ENCODE measurements around the gene BAZ2A.

BAZ2A gene

DNA sequence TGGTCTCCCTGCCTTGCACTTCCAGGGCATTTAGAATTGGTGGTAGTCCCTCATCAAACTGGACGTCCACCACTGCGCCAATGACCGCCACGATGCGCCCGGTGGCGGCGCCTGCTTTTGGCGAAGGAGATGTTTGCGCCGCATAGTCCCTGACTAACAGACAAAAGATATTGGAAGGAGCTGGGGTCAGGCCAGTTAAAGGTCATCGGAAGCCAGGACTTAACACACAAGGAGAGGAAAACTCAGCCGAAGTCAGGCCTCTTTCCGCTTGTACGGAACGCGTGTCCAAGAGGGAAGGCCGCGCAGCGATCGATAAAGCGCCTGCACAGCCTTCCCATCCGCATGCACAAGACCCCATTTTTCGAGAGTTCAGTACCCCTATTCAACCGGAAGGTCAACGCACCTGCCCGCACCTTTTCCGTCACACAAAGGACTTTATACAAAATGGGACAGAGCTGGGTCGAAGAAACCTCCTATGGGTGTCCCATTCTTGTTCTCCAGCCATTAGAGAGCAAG is 15.1 kb upstream of the BAZ2A start:
- H3K9me3 Mint-ChIP-seq, result no peaks in the 10 kb centered on the region
- peaks cover 38% of the 10 kb centered on the region for H3K36me3 Mint-ChIP-seq (ENCODE audit: low read depth)
- no peaks in the 10 kb centered on the region for H3K27me3 Mint-ChIP-seq (ENCODE audit: low read depth)
- peak overlapping the region; percentile 96 for H3K4me3 Mint-ChIP-seq
- H3K4me1 Mint-ChIP-seq (ENCODE audit: low read depth), result peaks cover 25% of the 10 kb centered on the region
- H3K27ac Mint-ChIP-seq, result peak overlapping the region; percentile 99

DNA sequence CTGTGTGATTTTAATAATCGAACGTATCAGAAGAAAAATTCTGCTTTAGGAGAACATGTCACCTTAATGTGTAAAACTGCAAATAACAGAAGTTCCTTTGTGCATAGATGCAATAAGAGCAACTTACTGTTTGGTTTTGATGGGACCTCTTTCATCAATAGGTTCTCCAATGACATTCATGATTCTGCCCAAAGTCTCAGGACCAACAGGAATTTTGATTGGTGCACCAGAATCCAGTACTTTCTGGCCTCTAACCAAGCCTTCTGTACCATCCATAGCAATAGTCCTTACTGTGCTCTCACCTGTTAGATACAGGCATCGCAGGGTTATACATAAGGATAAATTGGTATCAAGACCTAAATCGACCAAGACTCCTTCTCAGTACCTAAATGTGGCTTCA is 14.5 kb upstream of the BAZ2A start:
- Mint-ChIP-seq H3K27me3 (ENCODE audit: low read depth) (no peaks in the 10 kb centered on the region), H3K36me3 (ENCODE audit: low read depth) (peaks cover 42% of the 10 kb centered on the region), H3K27ac (peak overlapping the region; percentile 99), H3K4me1 (ENCODE audit: low read depth) (peaks cover 25% of the 10 kb centered on the region), H3K4me3 (peak overlapping the region; percentile 96), H3K9me3 (no peaks in the 10 kb centered on the region)

DNA sequence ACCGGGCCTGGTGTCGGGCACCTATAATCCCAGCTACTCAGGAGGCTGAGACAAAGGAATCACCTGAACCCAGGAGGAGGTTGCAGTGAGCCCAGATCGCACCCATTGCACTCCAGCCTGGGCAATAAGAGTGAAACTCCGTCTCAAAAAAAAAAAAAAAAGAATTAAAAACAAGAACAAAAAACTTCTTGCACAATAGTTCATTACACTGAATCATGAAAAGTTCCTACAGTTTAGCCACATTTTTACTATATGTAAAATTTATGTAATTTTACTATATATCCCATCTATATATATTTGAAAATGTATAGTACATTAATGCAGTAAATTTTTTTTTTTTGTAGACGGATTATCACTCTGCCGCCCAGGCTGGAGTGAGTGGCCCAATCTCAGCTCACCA is 11.1 kb upstream of the BAZ2A start:
- Mint-ChIP-seq H3K27me3 (ENCODE audit: low read depth) (no peaks in the 10 kb centered on the region), H3K4me3 (no peak overlapping the region), H3K27ac (no peak overlapping the region), H3K36me3 (ENCODE audit: low read depth) (peaks cover 63% of the 10 kb centered on the region), H3K9me3 (no peaks in the 10 kb centered on the region), H3K4me1 (ENCODE audit: low read depth) (peaks cover 41% of the 10 kb centered on the region)

DNA sequence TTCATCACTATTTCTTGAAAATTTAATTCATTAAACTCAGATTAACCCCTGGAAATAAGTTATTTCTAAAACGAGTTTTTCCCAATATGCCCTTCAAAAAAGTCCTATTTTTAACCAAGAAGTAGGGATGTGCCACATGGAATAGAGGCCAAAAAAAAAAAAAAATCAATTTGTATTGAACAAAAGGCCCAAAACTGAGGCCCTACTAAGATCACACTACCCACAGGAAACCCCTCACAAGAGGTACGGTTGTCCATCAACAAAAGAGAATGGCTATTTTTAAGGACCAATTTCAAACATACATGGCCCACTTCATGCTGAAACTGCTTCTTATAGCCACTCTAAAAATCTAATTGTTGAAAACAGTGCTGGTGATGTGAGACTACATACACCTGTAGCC is 7.5 kb upstream of the BAZ2A start:
- Mint-ChIP-seq H3K27ac (no peak overlapping the region), H3K36me3 (ENCODE audit: low read depth) (peaks cover 35% of the 10 kb centered on the region), H3K27me3 (ENCODE audit: low read depth) (no peaks in the 10 kb centered on the region), H3K4me1 (ENCODE audit: low read depth) (peaks cover 50% of the 10 kb centered on the region), H3K9me3 (no peaks in the 10 kb centered on the region), H3K4me3 (no peak overlapping the region)

DNA sequence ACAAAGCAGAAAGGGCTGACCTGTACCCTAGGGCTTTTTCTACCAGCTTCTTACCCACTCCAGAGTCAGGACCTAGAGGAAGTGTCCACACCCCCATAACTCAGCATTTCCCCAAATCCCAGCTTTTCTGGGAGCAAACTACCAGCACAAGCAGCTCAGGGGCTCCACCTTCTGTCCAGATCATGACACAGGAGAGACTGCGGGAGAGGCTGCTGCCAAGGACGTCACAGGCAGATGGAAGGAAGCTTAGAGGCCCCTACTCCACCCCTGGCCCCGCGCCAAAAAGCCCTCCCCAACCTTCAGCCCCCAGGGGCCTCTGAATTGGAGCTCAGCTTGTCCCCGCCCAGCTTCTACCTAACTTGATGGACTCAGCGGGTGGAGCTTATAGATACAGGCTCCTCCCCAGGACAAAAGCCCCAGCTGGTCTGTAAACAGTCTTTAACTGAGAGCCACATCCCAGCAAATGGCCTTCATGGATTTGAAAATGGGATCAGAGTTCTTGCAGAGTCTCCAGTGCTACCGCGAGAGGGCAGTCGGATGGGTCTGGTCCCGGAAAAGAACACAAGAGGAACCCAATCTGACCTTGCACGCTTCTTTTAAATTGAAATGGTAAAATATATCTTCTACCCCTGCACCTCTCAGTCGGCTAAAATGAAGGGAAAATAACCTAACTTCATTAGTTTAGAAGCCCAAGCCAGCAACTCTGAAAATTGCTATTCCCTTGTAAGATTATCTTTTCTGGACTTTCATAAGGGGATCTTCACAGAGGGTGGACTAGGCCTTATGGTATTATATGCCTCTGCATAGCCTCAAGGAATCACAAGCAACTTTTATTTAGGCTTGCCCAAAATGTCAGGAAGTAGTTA is 6.8 kb upstream of the BAZ2A start:
- Mint-ChIP-seq H3K27me3 (ENCODE audit: low read depth) (no peaks in the 10 kb centered on the region), H3K36me3 (ENCODE audit: low read depth) (peaks cover 28% of the 10 kb centered on the region), H3K27ac (peak overlapping the region; percentile 97), H3K9me3 (no peaks in the 10 kb centered on the region), H3K4me3 (peak overlapping the region; percentile 97), H3K4me1 (ENCODE audit: low read depth) (peaks cover 51% of the 10 kb centered on the region)

DNA sequence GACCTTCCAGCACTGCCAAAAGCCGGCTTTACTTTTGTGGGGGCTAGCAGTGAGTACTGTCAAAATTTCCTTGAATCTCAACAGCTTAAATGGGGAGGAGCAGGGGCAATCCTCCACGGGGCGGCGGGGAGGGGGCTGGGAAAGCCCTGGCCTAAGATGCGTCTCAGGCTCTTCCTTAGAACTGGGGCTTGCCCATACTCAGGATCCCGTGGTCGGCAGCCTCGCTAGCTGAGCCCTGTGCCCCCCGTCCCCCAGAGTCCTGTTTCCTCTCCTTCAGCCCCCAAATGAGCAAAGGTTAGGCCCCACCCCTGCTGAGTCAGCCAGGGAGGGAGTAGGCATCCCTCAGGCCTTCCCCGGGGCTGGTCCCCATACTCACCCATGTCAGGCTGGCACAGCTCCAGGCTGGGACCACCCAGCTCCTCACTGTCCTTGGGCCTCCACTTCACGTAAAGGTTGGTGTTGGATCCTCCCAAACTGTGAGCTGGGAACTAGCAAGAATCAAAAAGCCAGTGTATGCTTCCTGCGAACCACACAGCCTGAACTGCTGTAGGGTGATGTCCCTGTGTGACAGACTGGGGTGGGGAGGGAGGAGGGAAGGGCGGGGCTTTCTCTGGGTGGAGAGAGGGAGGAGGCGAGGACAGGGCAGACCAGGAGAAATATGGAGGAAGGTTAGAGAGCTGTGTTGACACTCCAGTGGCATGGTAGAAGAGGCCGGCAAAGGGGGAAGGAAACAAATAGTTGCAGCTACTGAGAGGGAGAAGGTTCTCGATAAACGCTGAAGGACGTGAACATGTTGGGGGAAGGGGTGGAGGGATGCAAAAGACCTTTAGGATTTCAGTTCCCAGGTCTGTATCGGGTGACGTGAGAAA is 5.9 kb upstream of the BAZ2A start:
- peak overlapping the region; percentile 97 for H3K27ac Mint-ChIP-seq
- peaks cover 28% of the 10 kb centered on the region for H3K36me3 Mint-ChIP-seq (ENCODE audit: low read depth)

DNA sequence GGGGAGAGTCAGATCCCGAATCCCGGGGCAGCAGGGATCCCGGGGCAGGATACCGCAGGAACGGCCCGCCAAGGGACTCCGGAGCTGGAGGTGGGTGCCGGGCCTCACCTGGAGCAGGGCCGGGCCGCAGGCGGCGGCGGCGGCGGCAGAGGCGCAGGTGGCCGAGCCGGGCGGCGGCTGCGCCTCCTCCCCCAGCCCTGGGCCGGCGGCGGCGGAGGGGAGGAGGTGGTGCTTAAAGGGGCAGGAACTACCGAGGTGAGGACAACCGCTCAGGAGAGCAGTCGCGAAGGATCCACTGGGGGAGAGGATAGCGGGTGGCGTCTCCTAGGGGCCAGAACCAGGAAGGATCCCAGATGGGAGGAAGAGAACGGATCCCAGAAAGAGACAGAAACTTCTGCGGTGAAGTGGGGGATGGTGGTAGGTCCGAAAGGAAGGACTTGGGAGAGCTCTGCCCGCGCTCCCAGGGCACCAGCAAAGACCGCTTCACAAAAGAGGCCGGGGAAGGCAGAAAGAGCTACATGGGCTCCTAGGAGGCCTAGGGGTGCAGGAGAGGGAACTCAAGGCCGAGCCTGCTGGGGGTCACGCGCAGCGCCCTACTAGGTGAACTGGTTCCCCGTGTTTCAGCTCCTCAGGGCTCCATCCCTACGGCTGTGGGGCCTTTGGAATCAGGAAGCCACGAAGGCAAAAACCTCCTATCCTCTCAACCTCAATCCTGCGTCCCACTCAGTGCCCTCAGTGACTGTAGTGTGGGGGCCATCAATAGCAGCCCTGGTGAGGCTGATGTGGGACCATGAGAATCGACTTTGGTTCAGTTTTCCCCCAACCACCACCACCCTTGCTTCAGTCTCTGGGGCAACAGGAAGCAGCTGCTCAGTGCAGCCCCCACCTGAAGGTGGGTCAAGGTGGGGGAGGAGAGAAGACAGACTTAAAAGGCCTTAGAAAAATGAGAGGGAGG is 5.0 kb upstream of the BAZ2A start:
- Mint-ChIP-seq H3K27me3 (ENCODE audit: low read depth) (no peaks in the 10 kb centered on the region), H3K4me1 (ENCODE audit: low read depth) (peaks cover 67% of the 10 kb centered on the region), H3K9me3 (no peaks in the 10 kb centered on the region), H3K36me3 (ENCODE audit: low read depth) (peaks cover 28% of the 10 kb centered on the region), H3K27ac (peak overlapping the region; percentile 97), H3K4me3 (peak overlapping the region; percentile 98)

More for the DNA sequence above, 5.9 kb upstream of the BAZ2A start:
- Mint-ChIP-seq H3K4me1 (ENCODE audit: low read depth) (peaks cover 59% of the 10 kb centered on the region), H3K4me3 (peak overlapping the region; percentile 97), H3K27me3 (ENCODE audit: low read depth) (no peaks in the 10 kb centered on the region), H3K9me3 (no peaks in the 10 kb centered on the region)

DNA sequence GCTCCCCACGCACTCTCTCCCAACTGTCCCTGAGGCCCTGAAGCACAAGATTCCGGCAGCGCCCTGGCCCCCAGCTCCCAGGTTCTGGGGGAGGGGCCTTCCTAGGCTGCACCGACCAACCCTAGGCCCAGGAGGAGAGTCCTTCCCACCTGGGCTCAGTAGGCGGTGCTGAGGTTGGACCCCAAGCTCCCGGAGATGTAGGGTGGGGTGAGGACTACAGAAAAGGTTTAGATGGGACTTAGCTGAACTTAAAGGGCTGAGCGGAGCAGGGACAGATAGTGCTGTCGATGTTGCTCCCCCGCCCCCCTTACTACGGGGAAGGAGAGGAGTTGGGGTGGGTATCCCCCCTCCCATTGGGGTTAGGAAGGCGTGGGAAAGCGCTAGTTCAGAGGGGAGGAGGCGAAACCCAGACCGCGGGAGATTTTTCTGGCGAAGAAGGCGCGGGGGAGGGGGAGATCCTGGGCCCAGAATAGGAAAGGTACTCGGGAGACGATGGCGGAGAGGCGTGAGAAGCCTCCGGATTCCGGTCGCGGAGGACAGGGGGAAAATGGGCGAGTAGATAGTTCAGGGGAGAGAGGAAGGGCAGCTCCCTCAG is 4.2 kb upstream of the BAZ2A start:
- Mint-ChIP-seq H3K4me1 (ENCODE audit: low read depth) (peaks cover 67% of the 10 kb centered on the region), H3K36me3 (ENCODE audit: low read depth) (peaks cover 24% of the 10 kb centered on the region)

DNA sequence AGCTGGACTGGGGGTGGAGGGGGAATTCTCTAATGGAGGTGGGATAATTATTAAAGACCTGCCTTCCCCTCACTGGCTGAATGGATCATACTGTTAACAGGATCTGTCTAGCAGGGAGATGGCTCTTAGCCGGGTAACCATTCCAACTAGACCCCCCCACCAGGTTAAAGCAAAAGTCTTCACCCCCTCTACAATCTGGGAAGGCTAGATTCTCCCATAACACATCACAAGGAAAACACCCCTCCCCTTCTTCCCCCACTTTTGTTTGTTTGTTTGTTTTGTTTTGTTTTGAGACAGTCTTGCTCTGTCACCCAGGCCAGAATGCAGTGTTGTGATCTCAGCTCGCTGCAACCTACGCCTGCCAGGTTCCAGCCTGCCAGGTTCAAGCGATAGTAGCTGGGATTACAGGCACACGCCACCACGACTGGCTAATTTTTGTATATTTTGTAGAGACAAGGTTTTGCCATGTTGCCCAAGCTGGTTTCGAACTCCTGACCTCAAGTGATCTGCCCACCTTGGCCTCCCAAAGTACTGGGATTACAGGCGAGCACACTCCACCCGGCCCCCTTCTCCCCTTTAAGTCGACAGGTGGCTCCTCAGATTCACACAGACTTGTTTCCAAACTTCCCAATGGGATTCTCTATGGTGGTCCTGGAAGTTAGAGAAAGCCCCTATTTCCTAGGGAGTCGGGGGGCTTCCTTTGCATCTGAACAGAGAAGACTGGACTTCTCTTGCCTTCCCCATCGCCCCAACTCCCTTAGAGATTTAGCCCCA is 3.5 kb upstream of the BAZ2A start:
- Mint-ChIP-seq H3K27ac (peak overlapping the region; percentile 86), H3K36me3 (ENCODE audit: low read depth) (peaks cover 23% of the 10 kb centered on the region), H3K4me3 (peak overlapping the region; percentile 98), H3K4me1 (ENCODE audit: low read depth) (peaks cover 65% of the 10 kb centered on the region), H3K9me3 (no peaks in the 10 kb centered on the region), H3K27me3 (ENCODE audit: low read depth) (no peaks in the 10 kb centered on the region)

More for the DNA sequence above, 4.2 kb upstream of the BAZ2A start:
- Mint-ChIP-seq H3K27ac (peak overlapping the region; percentile 86), H3K4me3 (peak overlapping the region; percentile 98), H3K27me3 (ENCODE audit: low read depth) (no peaks in the 10 kb centered on the region), H3K9me3 (no peaks in the 10 kb centered on the region)

DNA sequence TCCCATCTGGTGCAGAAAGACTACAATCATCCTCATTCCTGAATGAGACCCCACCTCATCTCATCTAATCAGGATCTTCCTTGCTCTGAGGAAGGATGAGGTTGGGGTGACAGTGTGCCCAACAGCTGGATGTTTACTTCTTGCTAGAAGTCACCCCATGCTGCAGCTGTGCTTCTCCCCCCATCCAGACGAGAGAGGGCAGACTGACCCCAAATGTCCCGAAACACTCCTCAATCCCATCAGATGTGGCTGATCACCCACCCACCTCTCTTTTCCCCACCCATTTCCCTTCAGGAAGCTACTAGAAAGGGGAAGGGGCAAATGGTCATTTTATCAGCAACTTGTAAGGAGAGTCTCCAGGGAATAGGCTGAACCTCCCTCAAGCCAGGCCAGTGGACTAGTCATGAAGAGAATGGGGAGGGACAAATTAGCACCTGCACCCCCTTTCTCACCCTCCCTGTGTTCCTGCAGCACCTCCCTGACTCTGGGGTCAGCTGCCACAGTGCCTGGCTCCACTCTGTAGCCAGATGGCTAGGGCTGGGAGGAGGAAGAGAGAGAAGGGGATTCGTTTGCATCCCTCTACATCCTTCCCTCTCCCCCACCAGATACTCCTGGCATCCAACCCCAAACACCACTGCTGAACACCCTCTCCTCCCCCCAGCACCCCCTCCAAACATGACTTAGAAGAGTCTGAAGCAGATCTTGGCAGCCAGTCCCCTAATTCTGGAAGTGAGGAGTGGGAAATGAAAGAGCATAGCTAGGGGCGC is 2.8 kb upstream of the BAZ2A start:
- peaks cover 21% of the 10 kb centered on the region for H3K36me3 Mint-ChIP-seq (ENCODE audit: low read depth)
- peak overlapping the region; percentile 57 for H3K4me3 Mint-ChIP-seq
- peaks cover 70% of the 10 kb centered on the region for H3K4me1 Mint-ChIP-seq (ENCODE audit: low read depth)
- no peaks in the 10 kb centered on the region for H3K9me3 Mint-ChIP-seq
- H3K27ac Mint-ChIP-seq, result no peak overlapping the region
- no peaks in the 10 kb centered on the region for H3K27me3 Mint-ChIP-seq (ENCODE audit: low read depth)

DNA sequence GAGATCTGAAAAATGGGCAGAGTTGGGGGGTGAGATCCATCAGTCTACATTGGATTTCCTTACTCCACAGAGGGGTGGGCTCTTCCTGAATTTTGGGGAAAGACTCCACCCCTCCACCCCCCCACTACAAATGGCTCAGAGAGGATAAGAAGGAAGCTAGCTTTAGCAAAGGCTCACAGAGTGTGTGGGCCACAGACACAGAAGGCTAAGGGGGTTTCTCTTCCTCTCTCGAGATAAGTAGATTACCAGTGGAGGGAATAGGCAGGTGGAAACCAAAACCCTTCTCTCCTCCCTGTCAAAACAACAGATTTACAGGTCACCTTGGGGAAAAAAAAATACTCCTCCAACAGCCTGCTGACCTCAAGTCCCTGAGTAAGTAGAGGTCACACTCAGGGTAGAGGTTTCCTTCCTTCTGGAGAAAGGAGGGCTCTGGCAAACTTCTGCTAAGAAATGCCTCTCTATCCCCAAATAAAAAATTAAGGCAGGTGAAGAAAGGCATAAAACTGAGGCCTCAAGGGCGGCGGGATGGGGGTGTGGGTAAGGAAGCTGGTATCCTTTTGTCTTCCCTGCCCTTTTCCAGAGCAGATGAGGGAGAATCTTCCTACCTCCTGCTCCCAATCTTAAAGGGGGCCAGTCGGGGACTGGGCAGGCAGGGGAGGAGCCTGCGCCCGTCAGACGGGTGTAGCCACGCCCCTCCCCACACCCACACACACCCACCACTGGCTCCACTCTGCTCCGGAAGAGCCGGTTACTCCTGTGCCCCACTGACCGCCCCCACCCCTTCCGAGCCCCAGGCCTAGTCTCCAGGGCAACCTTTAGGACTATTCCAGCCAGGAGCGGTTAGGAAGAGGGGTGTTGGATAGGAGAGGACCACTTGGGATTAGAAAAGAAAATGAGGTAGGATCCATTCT is 1.9 kb upstream of the BAZ2A start:
- Mint-ChIP-seq H3K27me3 (ENCODE audit: low read depth) (no peaks in the 10 kb centered on the region), H3K4me3 (peak overlapping the region; percentile 57), H3K9me3 (no peaks in the 10 kb centered on the region), H3K27ac (peak overlapping the region; percentile 39), H3K4me1 (ENCODE audit: low read depth) (peaks cover 64% of the 10 kb centered on the region), H3K36me3 (ENCODE audit: low read depth) (peaks cover 17% of the 10 kb centered on the region)

Data from T-helper 1 cell treated with Interleukin-12 subunit alpha and Interleukin-12 subunit beta and Interleukin-4 antibody, amounts not matched to agents 30 μg/mL and 1 μg/mL, for 36 hours (primary cell).